ENCODE data around the gene ACTRT2.

- TF ChIP-seq CTCF (IDR thresholded peaks at IDR 0.05) (no peak), POLR2A (IDR thresholded peaks at IDR 0.05) (no peak)
These were observed 35.3 kb upstream of the ACTRT2 start for GRCh38 chr1:2985694-2986548.
